GM23338 (cell line): ENCODE measurements around the gene LEFTY1. TPM values are rescaled to one million over a fixed set of nuclear protein-coding genes. Genes with fewer than 3 reads are reported as not detected.
"Not testable (repeated sequence)": the region's sequence is repeated elsewhere in the genome, so short reads cannot be mapped to it uniquely, and the experiment has no call there.

Experiments used
- ATAC-seq: fragments of 200-7000 bp; cut with Tn5 transposase; 3 replicates; pipeline ENCODE4 v1.9.1; 2020
- DNase-seq: peaks from one replicate; pipeline ENCODE4 v3.0.0-alpha.2; 2015; ENCODE audit warnings: low spot score
- H2AFZ ChIP-seq: fragments of 200-600 bp; sonication (generic); 2 replicates; pipeline ENCODE4 v1.8.0; 2016; ENCODE audit warnings: antibody characterized with exemption, mild to moderate bottlenecking, moderate library complexity
- H3F3A ChIP-seq: fragments of 200-600 bp; sonication (generic); replicated peaks from 2 replicates; pipeline ENCODE4 v1.8.0; 2017; ENCODE audit warnings: antibody characterized with exemption, mixed run types, low read depth
- H3K27ac ChIP-seq: fragments of 200-600 bp; sonication (generic); 2 replicates; pipeline ENCODE4 v1.6.1; 2016; ENCODE audit warnings: low read depth
- H3K27me3 ChIP-seq: fragments of 200-600 bp; sonication (generic); 2 replicates; pipeline ENCODE4 v1.8.0; 2016; ENCODE audit warnings: mild to moderate bottlenecking, mixed run types, moderate library complexity; ENCODE audit not compliant: insufficient read depth
- H3K36me3 ChIP-seq: fragments of 200-600 bp; sonication (generic); 2 replicates; pipeline ENCODE4 v1.8.0; 2016; ENCODE audit warnings: mild to moderate bottlenecking; ENCODE audit not compliant: insufficient read depth
- H3K4me1 ChIP-seq: fragments of 200-600 bp; sonication (generic); 2 replicates; pipeline ENCODE4 v1.8.0; 2016; ENCODE audit warnings: mild to moderate bottlenecking, moderate library complexity; ENCODE audit not compliant: insufficient read depth
- H3K4me2 ChIP-seq: fragments of 200-600 bp; sonication (generic); 2 replicates; pipeline ENCODE4 v1.7.1; 2017; ENCODE audit warnings: mixed run types
- H3K4me3 ChIP-seq: fragments of 200-600 bp; sonication (generic); 2 replicates; pipeline ENCODE4 v1.6.1; 2016; ENCODE audit warnings: mixed run types
- H3K79me2 ChIP-seq: fragments of 200-600 bp; sonication (generic); replicated peaks from 2 replicates; pipeline ENCODE4 v1.8.0; 2017; ENCODE audit warnings: mild to moderate bottlenecking; ENCODE audit not compliant: insufficient read depth
- H3K9me2 ChIP-seq: fragments of 200-600 bp; sonication (generic); 2 replicates; pipeline ENCODE4 v1.8.0; 2017; ENCODE audit not compliant: insufficient read depth
- H4K20me1 ChIP-seq: fragments of 200-600 bp; sonication (generic); replicated peaks from 2 replicates; pipeline ENCODE4 v1.8.0; 2017; ENCODE audit warnings: mild to moderate bottlenecking; ENCODE audit not compliant: insufficient read depth
- H3K27ac Mint-ChIP-seq: 2 replicates; pipeline ENCODE4 v1.8.0; 2020; ENCODE audit warnings: inconsistent platforms, mild to moderate bottlenecking, moderate library complexity, mixed read lengths
- H3K27me3 Mint-ChIP-seq: 3 replicates; pipeline ENCODE4 v1.8.0; 2022; ENCODE audit warnings: low read depth, mild to moderate bottlenecking, moderate library complexity, mixed read lengths, inconsistent platforms; ENCODE audit not compliant: insufficient read depth, poor library complexity
- H3K36me3 Mint-ChIP-seq: 3 replicates; pipeline ENCODE4 v1.8.0; 2021; ENCODE audit warnings: low read depth, mild to moderate bottlenecking, inconsistent platforms, moderate library complexity, mixed read lengths
- H3K4me1 Mint-ChIP-seq: 3 replicates; pipeline ENCODE4 v1.8.0; 2020; ENCODE audit warnings: mild to moderate bottlenecking, inconsistent platforms, mixed read lengths
- H3K4me3 Mint-ChIP-seq: 3 replicates; pipeline ENCODE4 v1.8.0; 2021; ENCODE audit warnings: moderate library complexity, mild to moderate bottlenecking, inconsistent platforms, mixed read lengths
- H3K9me3 Mint-ChIP-seq: 3 replicates; pipeline ENCODE4 v1.8.0; 2020; ENCODE audit warnings: moderate library complexity, mild to moderate bottlenecking, inconsistent platforms, mixed read lengths
- CREB1 ChIP-seq: fragments of 250-450 bp; sonication (Bioruptor Pico); IDR thresholded peaks from 2 replicates; pipeline ENCODE4 v1.5.0; 2020; ENCODE audit warnings: low read depth, mild to moderate bottlenecking, moderate library complexity
- CTCF ChIP-seq, 2 experiments: fragments of 200-600 bp in 1 of 2; sonication (generic) in 1 of 2; conservative IDR thresholded peaks; 2 replicates each; pipeline versions ENCODE4 v1.5.1 to v1.6.1; 2016 to 2017; ENCODE audit warnings: antibody characterized with exemption in 2 of 2, low read depth in 2 of 2, mild to moderate bottlenecking in 2 of 2, moderate library complexity in 1 of 2
- ETS1 ChIP-seq: IDR thresholded peaks from 2 replicates; pipeline ENCODE4 v1.6.1; 2016; ENCODE audit warnings: antibody characterized with exemption
- JUNB ChIP-seq: IDR thresholded peaks from one replicate; pipeline ENCODE4 v1.6.1; 2016; ENCODE audit warnings: antibody characterized with exemption; ENCODE audit not compliant: unreplicated experiment
- NANOG ChIP-seq: IDR thresholded peaks from 2 replicates; pipeline ENCODE4 v1.6.1; 2016; ENCODE audit warnings: antibody characterized with exemption, borderline replicate concordance
- STAT1 ChIP-seq: IDR thresholded peaks from one replicate; pipeline ENCODE4 v1.6.1; 2016; ENCODE audit warnings: antibody characterized with exemption; ENCODE audit not compliant: unreplicated experiment
- ZNF114 ChIP-seq: fragments of 250-450 bp; sonication (Bioruptor Pico); IDR thresholded peaks from 2 replicates; pipeline ENCODE4 v1.5.0; 2020; ENCODE audit warnings: mild to moderate bottlenecking, moderate library complexity
- ZNF331 ChIP-seq: fragments of 250-450 bp; sonication (Bioruptor Pico); IDR thresholded peaks from 2 replicates; pipeline ENCODE4 v1.5.0; 2020; ENCODE audit warnings: low read depth, mild to moderate bottlenecking, moderate library complexity
- ZNF462 ChIP-seq: fragments of 250-450 bp; sonication (Bioruptor Pico); IDR thresholded peaks from 2 replicates; pipeline ENCODE4 v1.5.0; 2020; ENCODE audit warnings: mild to moderate bottlenecking, moderate library complexity
- polyA plus RNA-seq: library from polyadenylated mRNA; unstranded; fragments of >200 nt; fragmentation: Nextera tagmentation; extraction: Ambion mirVana; gene quantifications from 2 replicates; pipeline ENCODE4 v1.2.1, GENCODE V29; 2016
- total RNA-seq: library from RNA; depleted of rRNA; stranded (reverse); fragments of >200 nt; shearing (Covaris generic); gene quantifications from 2 replicates; pipeline ENCODE4 v1.2.3, GENCODE V29; 2014

The LEFTY1 gene
- total and polyA plus RNA-seq, 2 experiments from 2014 or later = 27.5 to 65.4 TPM

GRCh38 chr1:225838793-225839192 is 50.2 kb downstream of the LEFTY1 start:
- Histone ChIP-seq H3K36me3 (no peaks in the 10 kb centered on the region; the same call in 1 of the 2 replicates), H3F3A (peaks cover 25% of the 10 kb centered on the region; the same call in 1 of the 2 replicates), H3K4me3 (no peak overlapping the region), H3K27me3 (no peaks in the 10 kb centered on the region), H3K27ac (no peak overlapping the region), H3K9me2 (no peaks in the 10 kb centered on the region), H4K20me1 (peaks cover 10% of the 10 kb centered on the region; the same call in 1 of the 2 replicates), H3K4me1 (0 out of 2 replicates have a peak, but pooled peaks cover 3% of the 10 kb centered on the region), H3K79me2 (no peaks in the 10 kb centered on the region), H3K4me2 (no peak overlapping the region), H2AFZ (no peak overlapping the region)
- ATAC-seq (no peak), DNase-seq (no peak)
- TF ChIP-seq ZNF331 (CRISPR knock-in tag) (no peak), CREB1 (CRISPR knock-in tag) (no peak), NANOG (no peak), ETS1 (no peak), CTCF (conservative IDR thresholded peaks at IDR 0.05; ENCODE audit: low read depth in 2 of 2) (no peak), ZNF462 (no peak), JUNB (no peak), STAT1 (no peak), ZNF114 (CRISPR knock-in tag) (no peak)
- Mint-ChIP-seq H3K9me3 (no peaks in the 10 kb centered on the region; the same call in 1 of the 3 replicates), H3K27ac (no peak overlapping the region), H3K4me3 (no peak overlapping the region), H3K4me1 (peaks cover 7% of the 10 kb centered on the region; the same call in 2 of the 3 replicates), H3K36me3 (peaks cover 38% of the 10 kb centered on the region), H3K27me3 (peaks cover 5% of the 10 kb centered on the region)

GRCh38 chr1:225836296-225836695 is 52.6 kb downstream of the LEFTY1 start:
- not testable (repeated sequence) for H3K4me3 ChIP-seq, H2AFZ ChIP-seq, H3K27ac ChIP-seq, H3K4me3 Mint-ChIP-seq, H3K27ac Mint-ChIP-seq, H3K4me1 Mint-ChIP-seq, H3K9me3 Mint-ChIP-seq, H3K4me1 ChIP-seq, H3F3A ChIP-seq, ATAC-seq, H3K4me2 ChIP-seq, H3K27me3 ChIP-seq, H3K79me2 ChIP-seq, H3K9me2 ChIP-seq, DNase-seq
- H3K36me3 ChIP-seq = peaks cover 16% of the 10 kb centered on the region
- H4K20me1 ChIP-seq = peaks cover 10% of the 10 kb centered on the region; the same call in 1 of the 2 replicates
- Mint-ChIP-seq H3K27me3 (peaks cover 11% of the 10 kb centered on the region), H3K36me3 (peaks cover 52% of the 10 kb centered on the region)
